HepG2 (cell line): ENCODE data around the gene UBQLN4. TPM values are rescaled to one million over a fixed set of nuclear protein-coding genes. Genes with fewer than 3 reads are reported as not detected.
A peak's percentile ranks its signal among the peaks of the same experiment; 100 is the strongest.

Experiments
- DNMT3B ChIP-seq: conservative IDR thresholded peaks from 2 replicates; pipeline ENCODE4 v1.6.1; 2016; ENCODE audit warnings: missing biosample characterization, control low read depth
- EHMT2 ChIP-seq: fragments of 200-600 bp; sonication (generic); IDR thresholded peaks from 2 replicates; pipeline ENCODE4 v1.7.0; 2017; ENCODE audit warnings: antibody characterized with exemption, low read depth, low read length, borderline replicate concordance
- EZH2 ChIP-seq: conservative IDR thresholded peaks from 2 replicates; pipeline ENCODE4 v1.6.1; 2012; ENCODE audit warnings: mild to moderate bottlenecking, low read depth, low read length, moderate library complexity
- HOXA5 ChIP-seq: sonication (generic); formaldehyde crosslinking; IDR thresholded peaks from 2 replicates; pipeline ENCODE4 v1.4.0; 2020; ENCODE audit warnings: missing genetic modification reagents
- KLF16 ChIP-seq, 2 experiments: sonication (generic) in 1 of 2; formaldehyde crosslinking in 1 of 2; IDR thresholded peaks; 2 replicates each; pipeline versions ENCODE4 v1.6.1 to v1.8.0; 2016 to 2023; ENCODE audit warnings: missing genetic modification reagents in 2 of 2, missing compliant biosample characterization in 1 of 2
- MIER3 ChIP-seq: IDR thresholded peaks from 2 replicates; pipeline ENCODE4 v1.6.1; 2016; ENCODE audit warnings: missing compliant biosample characterization, borderline replicate concordance
- MXD4 ChIP-seq: IDR thresholded peaks from 2 replicates; pipeline ENCODE4 v1.6.1; 2016; ENCODE audit warnings: mild to moderate bottlenecking, missing biosample characterization, missing genetic modification reagents
- NPAS2 ChIP-seq: sonication (generic); formaldehyde crosslinking; IDR thresholded peaks from 2 replicates; pipeline ENCODE4 v1.8.0; 2022; ENCODE audit warnings: mild to moderate bottlenecking, missing genetic modification reagents, borderline replicate concordance
- RAD21 ChIP-seq: fragments of 450-650 bp; formaldehyde crosslinking; IDR thresholded peaks from 2 replicates; pipeline ENCODE4 v1.5.0; 2020; ENCODE audit warnings: mild to moderate bottlenecking
- SOX6 ChIP-seq, 2 experiments: fragments of 450-650 bp in 1 of 2; sonication (generic) in 1 of 2; formaldehyde crosslinking in 1 of 2; IDR thresholded peaks; 2 replicates each; pipeline versions ENCODE4 v1.4.0 to v1.6.1; 2017 to 2020; ENCODE audit warnings: antibody characterized with exemption in 1 of 2, mild to moderate bottlenecking in 1 of 2, missing genetic modification reagents in 1 of 2
- TAF1 ChIP-seq: sonication (generic); formaldehyde crosslinking; IDR thresholded peaks from 2 replicates; pipeline ENCODE4 v1.4.0; 2020; ENCODE audit warnings: missing genetic modification reagents
- THYN1 ChIP-seq: sonication (generic); formaldehyde crosslinking; IDR thresholded peaks from 2 replicates; pipeline ENCODE4 v1.8.1; 2023; ENCODE audit warnings: low read depth, mild to moderate bottlenecking, moderate library complexity, missing genetic modification reagents, borderline replicate concordance
- ZNF362 ChIP-seq: sonication (generic); formaldehyde crosslinking; IDR thresholded peaks from 2 replicates; pipeline ENCODE4 v1.4.0; 2020; ENCODE audit warnings: missing genetic modification reagents, mild to moderate bottlenecking, borderline replicate concordance
- ZNF530 ChIP-seq: sonication (generic); formaldehyde crosslinking; IDR thresholded peaks from 2 replicates; pipeline ENCODE4 v1.5.0; 2020; ENCODE audit warnings: low read depth, mild to moderate bottlenecking, missing genetic modification reagents
- ZNF660 ChIP-seq: sonication (generic); formaldehyde crosslinking; IDR thresholded peaks from 2 replicates; pipeline ENCODE4 v1.5.1; 2020; ENCODE audit warnings: mild to moderate bottlenecking, low read depth, missing genetic modification reagents, borderline replicate concordance
- polyA plus RNA-seq, 8 experiments: library from polyadenylated mRNA; depleted of rRNA in 3 of 8; stranded (reverse) in 7 of 8; unstranded in 1 of 8; fragments of >200 nt; fragmentation: Illumina TruSeq in 4 of 8; extraction: Trizol in 4 of 8; gene quantifications; 2 replicates each; pipeline versions ENCODE4 v1.2.1 to v1.2.3, GENCODE V29; 2011 to 2016; ENCODE audit warnings: low read depth in 4 of 8, missing spikeins in 1 of 8, mixed read lengths in 1 of 8; ENCODE audit not compliant: insufficient read depth in 1 of 8
- total RNA-seq, 5 experiments: library from RNA; depleted of rRNA; stranded (reverse); fragments of >200 nt; fragmentation: Illumina TruSeq; extraction: Trizol; gene quantifications; 2 replicates each; pipeline ENCODE4 v1.2.3, GENCODE V29; 2016; ENCODE audit warnings: low read depth in 1 of 5

The UBQLN4 gene
- total and polyA plus RNA-seq, 2 of the 13 experiments (the other 11 are each of a cell fraction or from before 2014, with no cell fraction given): 31.5 to 39.8 TPM

GRCh38 chr1:156096640-156097391, 43.2 kb upstream of the UBQLN4 start (continued):
- TF ChIP-seq EZH2 (no peak), ZNF362 (no peak), KLF16 (CRISPR knock-in tag; IDR thresholded peaks at IDR 0.05) (peak in 1 of 2 experiments; percentile 51; a peak in 1 of 4 replicates), MIER3 (CRISPR knock-in tag) (peak; percentile 63; the same call in 1 of the 2 replicates), RAD21 (peak; percentile 98), DNMT3B (CRISPR knock-in tag) (no peak), ZNF530 (CRISPR knock-in tag) (no peak), ZNF660 (CRISPR knock-in tag) (no peak), NPAS2 (CRISPR knock-in tag) (no peak), TAF1 (CRISPR knock-in tag) (no peak), HOXA5 (CRISPR knock-in tag) (no peak), EHMT2 (no peak), THYN1 (no peak), MXD4 (no peak), SOX6 (IDR thresholded peaks at IDR 0.05) (no peak), SOX6 (CRISPR knock-in tag; IDR thresholded peaks at IDR 0.05) (peak; percentile 36; the same call in 1 of the 2 replicates)
